K562 (cell line): Measurements from ENCODE around the gene FANK1. TPM values are rescaled to one million over a fixed set of nuclear protein-coding genes. Genes with fewer than 3 reads are reported as not detected.

Source experiments
- CBFA2T3 ChIP-seq: fragments of 450-650 bp; IDR thresholded peaks from 2 replicates; pipeline ENCODE4 v1.6.1; 2017
- CUX1 ChIP-seq: fragments of 200-800 bp; sonication (Bioruptor generic); IDR thresholded peaks from 2 replicates; pipeline ENCODE4 v1.6.1; 2016; ENCODE audit warnings: missing genetic modification characterization, missing compliant biosample characterization
- NR4A1 ChIP-seq, 2 experiments: fragments of 250-450 bp in 1 of 2; fragments of 450-650 bp in 1 of 2; sonication (Bioruptor Pico) in 1 of 2; IDR thresholded peaks; 2 replicates each; pipeline versions ENCODE4 v1.4.0 to v1.6.1; 2016 to 2020; ENCODE audit warnings: mild to moderate bottlenecking in 2 of 2, missing compliant biosample characterization in 1 of 2, missing genetic modification characterization in 1 of 2, moderate library complexity in 1 of 2
- ZNF384 ChIP-seq: IDR thresholded peaks from 2 replicates; pipeline ENCODE4 v1.6.1; 2012; ENCODE audit warnings: low read depth, low read length, improper control_type of control experiment
- ZNF395 ChIP-seq: fragments of 200-800 bp; sonication (Bioruptor generic); IDR thresholded peaks from 2 replicates; pipeline ENCODE4 v1.6.1; 2017; ENCODE audit warnings: missing genetic modification characterization, missing compliant biosample characterization
- polyA plus RNA-seq, 8 experiments: library from polyadenylated mRNA; depleted of rRNA in 4 of 8; stranded (reverse) in 5 of 8; unstranded in 3 of 8; fragments of >200 nt; fragmentation: Nextera tagmentation in 2 of 8; fragmentation: Illumina TruSeq in 1 of 8; extraction: Ambion mirVana in 2 of 8; extraction: Trizol in 1 of 8; gene quantifications; 2 replicates each; pipeline versions ENCODE4 v1.2.1 to v1.2.3, GENCODE V29; 2011 to 2014; ENCODE audit warnings: inconsistent platforms in 1 of 8, missing spikeins in 1 of 8
- total RNA-seq, 7 experiments: library from RNA; depleted of rRNA in 6 of 7; stranded (reverse); fragments of >200 nt in 6 of 7; fragmentation: Illumina TruSeq in 2 of 7; extraction: Trizol in 2 of 7; gene quantifications; 2 replicates each; pipeline versions ENCODE4 v1.2.1 to v1.2.3, GENCODE V29; 2011 to 2021; ENCODE audit warnings: low replicate concordance in 1 of 7
- TF ChIP-seq, protein P1 (sequence below): fragments of 150-350 bp; IDR thresholded peaks from 2 replicates; pipeline ENCODE4 v1.6.1; 2014; ENCODE audit warnings: low read depth, mild to moderate bottlenecking, low read length, borderline replicate concordance

The FANK1 gene
- total and polyA plus RNA-seq, 9 of the 15 experiments (the other 6 are each of a cell fraction or from before 2014, with no cell fraction given): 0.11 to 2.3 (median 0.51) TPM; not detected in 1

DNA sequence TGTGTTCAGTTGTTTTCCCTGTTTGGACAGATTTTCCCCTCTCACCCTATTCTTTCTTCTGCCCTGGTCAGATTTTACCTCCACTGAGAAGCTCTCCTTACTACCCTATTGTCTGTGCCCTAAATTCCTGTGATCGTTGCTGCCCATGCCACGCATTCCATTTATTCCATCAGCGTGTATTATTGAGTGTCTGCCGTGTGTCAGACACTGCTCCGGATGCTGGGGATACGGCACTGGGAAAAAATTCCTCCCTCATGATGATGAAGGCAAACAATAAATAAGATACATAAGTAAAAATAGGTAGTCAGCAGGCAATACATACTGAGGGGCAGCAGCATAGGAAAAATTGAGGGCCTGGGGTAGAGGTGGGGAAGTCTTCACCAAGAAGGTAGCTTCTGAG lies 86.8 kb downstream of the FANK1 start (continued):
- TF ChIP-seq ZNF395 (CRISPR knock-in tag): no peak
- no peak for TF ChIP-seq NR4A1 (CRISPR knock-in tag; IDR thresholded peaks at IDR 0.05)
- TF ChIP-seq NR4A1 (tag; IDR thresholded peaks at IDR 0.05): no peak
- no peak for TF ChIP-seq ZNF384
- no peak for TF ChIP-seq CUX1
- no peak for TF ChIP-seq CBFA2T3
- TF ChIP-seq, protein P1, sequence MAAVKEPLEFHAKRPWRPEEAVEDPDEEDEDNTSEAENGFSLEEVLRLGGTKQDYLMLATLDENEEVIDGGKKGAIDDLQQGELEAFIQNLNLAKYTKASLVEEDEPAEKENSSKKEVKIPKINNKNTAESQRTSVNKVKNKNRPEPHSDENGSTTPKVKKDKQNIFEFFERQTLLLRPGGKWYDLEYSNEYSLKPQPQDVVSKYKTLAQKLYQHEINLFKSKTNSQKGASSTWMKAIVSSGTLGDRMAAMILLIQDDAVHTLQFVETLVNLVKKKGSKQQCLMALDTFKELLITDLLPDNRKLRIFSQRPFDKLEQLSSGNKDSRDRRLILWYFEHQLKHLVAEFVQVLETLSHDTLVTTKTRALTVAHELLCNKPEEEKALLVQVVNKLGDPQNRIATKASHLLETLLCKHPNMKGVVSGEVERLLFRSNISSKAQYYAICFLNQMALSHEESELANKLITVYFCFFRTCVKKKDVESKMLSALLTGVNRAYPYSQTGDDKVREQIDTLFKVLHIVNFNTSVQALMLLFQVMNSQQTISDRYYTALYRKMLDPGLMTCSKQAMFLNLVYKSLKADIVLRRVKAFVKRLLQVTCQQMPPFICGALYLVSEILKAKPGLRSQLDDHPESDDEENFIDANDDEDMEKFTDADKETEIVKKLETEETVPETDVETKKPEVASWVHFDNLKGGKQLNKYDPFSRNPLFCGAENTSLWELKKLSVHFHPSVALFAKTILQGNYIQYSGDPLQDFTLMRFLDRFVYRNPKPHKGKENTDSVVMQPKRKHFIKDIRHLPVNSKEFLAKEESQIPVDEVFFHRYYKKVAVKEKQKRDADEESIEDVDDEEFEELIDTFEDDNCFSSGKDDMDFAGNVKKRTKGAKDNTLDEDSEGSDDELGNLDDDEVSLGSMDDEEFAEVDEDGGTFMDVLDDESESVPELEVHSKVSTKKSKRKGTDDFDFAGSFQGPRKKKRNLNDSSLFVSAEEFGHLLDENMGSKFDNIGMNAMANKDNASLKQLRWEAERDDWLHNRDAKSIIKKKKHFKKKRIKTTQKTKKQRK: no peak
